Measurements from ENCODE around the gene EPHA6. TPM values are rescaled to one million over a fixed set of nuclear protein-coding genes. Genes with fewer than 3 reads are reported as not detected.

EPHA6 gene
- total RNA-seq, 1 donor from 2014 or later: not detected

GRCh38 chr3:97076673-97077072 is 262.3 kb downstream of the EPHA6 start:
- intact Hi-C loops (cut with DNase I): no loop called here
- Histone ChIP-seq H3K9me3 (no peaks in the 10 kb centered on the region), H3K36me3 (no peaks in the 10 kb centered on the region), H3K4me1 (no peaks in the 10 kb centered on the region), H3K27me3 (no peaks in the 10 kb centered on the region), H3K4me3 (no peak overlapping the region), H3K27ac (no peak overlapping the region)
- no peak for TF ChIP-seq CTCF (IDR thresholded peaks at IDR 0.05)
- DNase-seq (ENCODE audit: low spot score in 2 of 2): no peak

- H3K27ac ChIP-seq: no peak overlapping the region
- no peaks in the 10 kb centered on the region for H3K27me3 ChIP-seq
- no peaks in the 10 kb centered on the region for H3K9me3 ChIP-seq
- DNase-seq (ENCODE audit: low spot score in 2 of 2): no peak
- intact Hi-C loops (cut with DNase I): no loop called here
- H3K4me1 ChIP-seq: no peaks in the 10 kb centered on the region
- TF ChIP-seq CTCF (IDR thresholded peaks at IDR 0.05): no peak
- H3K36me3 ChIP-seq: no peaks in the 10 kb centered on the region
- no peak overlapping the region for H3K4me3 ChIP-seq
These were observed 275.2 kb downstream of the EPHA6 start for GRCh38 chr3:97089621-97090020.

GRCh38 chr3:97102641-97103040 is 288.2 kb downstream of the EPHA6 start:
- Histone ChIP-seq H3K27ac (no peak overlapping the region), H3K4me1 (no peaks in the 10 kb centered on the region), H3K27me3 (no peaks in the 10 kb centered on the region), H3K9me3 (no peaks in the 10 kb centered on the region), H3K4me3 (no peak overlapping the region), H3K36me3 (no peaks in the 10 kb centered on the region)
- TF ChIP-seq CTCF (IDR thresholded peaks at IDR 0.05): no peak
- intact Hi-C loops (cut with DNase I): no loop called here
- no peak for DNase-seq (ENCODE audit: low spot score in 2 of 2)

- H3K9me3 ChIP-seq: no peaks in the 10 kb centered on the region
- TF ChIP-seq CTCF (IDR thresholded peaks at IDR 0.05): no peak
- no peak overlapping the region for H3K4me3 ChIP-seq
- no peak overlapping the region for H3K27ac ChIP-seq
- no peaks in the 10 kb centered on the region for H3K4me1 ChIP-seq
- intact Hi-C loops (cut with DNase I): no loop called here
- DNase-seq (ENCODE audit: low spot score in 2 of 2): no peak
- no peaks in the 10 kb centered on the region for H3K27me3 ChIP-seq
- no peaks in the 10 kb centered on the region for H3K36me3 ChIP-seq
These were observed 291.7 kb downstream of the EPHA6 start for GRCh38 chr3:97105989-97106651.

GRCh38 chr3:97106652-97106989 is 292.2 kb downstream of the EPHA6 start:
- TF ChIP-seq CTCF (IDR thresholded peaks at IDR 0.05): no peak
- no peak for DNase-seq (ENCODE audit: low spot score in 2 of 2)
- no peaks in the 10 kb centered on the region for H3K4me1 ChIP-seq
- no peaks in the 10 kb centered on the region for H3K27me3 ChIP-seq
- H3K36me3 ChIP-seq: no peaks in the 10 kb centered on the region
- intact Hi-C loops (cut with DNase I): no loop called here
- no peaks in the 10 kb centered on the region for H3K9me3 ChIP-seq
- no peak overlapping the region for H3K4me3 ChIP-seq
- no peak overlapping the region for H3K27ac ChIP-seq

- no peak overlapping the region for H3K27ac ChIP-seq
- intact Hi-C loops (cut with DNase I): no loop called here
These were observed 293.7 kb downstream of the EPHA6 start for GRCh38 chr3:97108136-97108535.

More at GRCh38 chr3:97108136-97108535, 293.7 kb downstream of the EPHA6 start:
- Histone ChIP-seq H3K27me3 (no peaks in the 10 kb centered on the region), H3K9me3 (no peaks in the 10 kb centered on the region), H3K36me3 (no peaks in the 10 kb centered on the region), H3K4me3 (no peak overlapping the region), H3K4me1 (no peaks in the 10 kb centered on the region)
- DNase-seq (ENCODE audit: low spot score in 2 of 2): no peak
- no peak for TF ChIP-seq CTCF (IDR thresholded peaks at IDR 0.05)
